H1 (cell line): Measurements from ENCODE around the gene UTS2B. TPM values are rescaled to one million over a fixed set of nuclear protein-coding genes. Genes with fewer than 3 reads are reported as not detected.

ENCODE experiments used
- CTCF ChIA-PET: fragments of 300-600 bp; sonication (Branson Sonifier 250); formaldehyde crosslinking; loops from one replicate; lab custom pipeline; 2021; ENCODE audit not compliant: partially characterized antibody; lab: Charles Lee
- POLR2A ChIA-PET: fragments of 300-600 bp; sonication (Branson Sonifier 250); formaldehyde crosslinking; loops from one replicate; lab custom pipeline; 2021; ENCODE audit warnings: inconsistent platforms; ENCODE audit not compliant: partially characterized antibody; lab: Charles Lee
- DNase-seq, 2 experiments: peaks; one replicate each; pipeline versions ENCODE4 v3.0.0 to v3.0.0-alpha.2; 2010 to 2022; ENCODE audit warnings: low spot score in 2 of 2, low read depth in 1 of 2, mixed read lengths in 1 of 2
- FAIRE-seq: peaks from 2 replicates; lab custom pipeline; 2011; peaks lifted over from hg19 to GRCh38; lab: Jason Lieb, UNC
- H2AFZ ChIP-seq: 2 replicates; pipeline ENCODE4 v1.8.1; 2012; ENCODE audit warnings: low read length, inconsistent platforms
- H2AK5ac ChIP-seq: 2 replicates; pipeline ENCODE4 v1.6.1; 2013; ENCODE audit warnings: low read depth, low read length
- H2BK120ac ChIP-seq: replicated peaks from 2 replicates; pipeline ENCODE3; 2013; ENCODE audit warnings: low read depth, low read length, inconsistent platforms
- H2BK12ac ChIP-seq: 2 replicates; pipeline ENCODE4 v1.6.1; 2013; ENCODE audit warnings: low read depth, low read length
- H2BK15ac ChIP-seq: 2 replicates; pipeline ENCODE4 v1.6.1; 2013; ENCODE audit warnings: low read length
- H2BK20ac ChIP-seq: 2 replicates; pipeline ENCODE4 v1.6.1; 2013; ENCODE audit warnings: low read length
- H2BK5ac ChIP-seq: 2 replicates; pipeline ENCODE4 v1.6.1; 2013; ENCODE audit warnings: low read depth, low read length
- H3K14ac ChIP-seq: 2 replicates; pipeline ENCODE4 v1.6.1; 2013; ENCODE audit warnings: inconsistent platforms; ENCODE audit not compliant: insufficient read length
- H3K18ac ChIP-seq: 2 replicates; pipeline ENCODE4 v1.6.1; 2013; ENCODE audit warnings: low read length; ENCODE audit errors: extremely low read depth
- H3K23ac ChIP-seq: 2 replicates; pipeline ENCODE4 v1.6.1; 2013; ENCODE audit warnings: inconsistent platforms; ENCODE audit not compliant: insufficient read length
- H3K23me2 ChIP-seq: 2 replicates; pipeline ENCODE4 v1.6.1; 2013; ENCODE audit warnings: low read depth, low read length
- H3K27ac ChIP-seq: 2 replicates; pipeline ENCODE4 v1.6.1; 2011; ENCODE audit warnings: low read depth, low read length, inconsistent platforms
- H3K27me3 ChIP-seq, 4 experiments: replicated peaks in 1 of 4; 1 replicate in 1 of 4; 2 replicates in 3 of 4; pipeline versions ENCODE4 v1.6.1 to v1.8.1; 2011 to 2013; ENCODE audit warnings: low read length in 3 of 4, mild to moderate bottlenecking in 3 of 4, inconsistent platforms in 2 of 4, mixed read lengths in 2 of 4, moderate library complexity in 1 of 4; ENCODE audit not compliant: control insufficient read depth in 3 of 4, insufficient read depth in 3 of 4; ENCODE audit errors: extremely low read depth in 1 of 4
- H3K36me3 ChIP-seq, 4 experiments: 2 replicates each; pipeline versions ENCODE4 v1.6.1 to v1.8.1; 2011 to 2013; ENCODE audit warnings: mild to moderate bottlenecking in 4 of 4, low read length in 3 of 4, moderate library complexity in 2 of 4, control low read depth in 1 of 4, inconsistent platforms in 1 of 4; ENCODE audit not compliant: insufficient read depth in 4 of 4, control insufficient read depth in 2 of 4
- H3K4ac ChIP-seq: replicated peaks from 2 replicates; pipeline ENCODE3; 2013; ENCODE audit warnings: low read length, low read depth, mixed read lengths, inconsistent platforms; ENCODE audit not compliant: insufficient read length
- H3K4me1 ChIP-seq, 4 experiments: replicated peaks in 1 of 4; 1 replicate in 1 of 4; 2 replicates in 3 of 4; pipeline versions ENCODE4 v1.6.1 to v1.8.1; 2011 to 2013; ENCODE audit warnings: low read length in 3 of 4, inconsistent platforms in 2 of 4, mixed read lengths in 1 of 4; ENCODE audit not compliant: insufficient read depth in 4 of 4, control insufficient read depth in 3 of 4
- H3K4me2 ChIP-seq, 2 experiments: 2 replicates each; pipeline versions ENCODE4 v1.6.1 to v1.8.1; 2011 to 2013; ENCODE audit warnings: low read depth in 2 of 2, low read length in 2 of 2, control low read depth in 1 of 2, inconsistent platforms in 1 of 2, mild to moderate bottlenecking in 1 of 2; ENCODE audit not compliant: insufficient read depth in 1 of 2
- H3K4me3 ChIP-seq, 4 experiments: fragments of 200-600, 300-600 bp in 1 of 4; sonication (generic), shearing (Covaris generic), sonication (Bioruptor Twin) in 1 of 4; 2 replicates each; pipeline versions ENCODE4 v1.5.1 to v1.8.1; 2011 to 2016; ENCODE audit warnings: low read length in 4 of 4, low read depth in 3 of 4, control low read depth in 2 of 4, inconsistent platforms in 2 of 4, mild to moderate bottlenecking in 2 of 4, mixed read lengths in 1 of 4, moderate library complexity in 1 of 4; ENCODE audit not compliant: insufficient read depth in 2 of 4; ENCODE audit errors: extremely low read depth in 1 of 4
- H3K56ac ChIP-seq: replicated peaks from 2 replicates; pipeline ENCODE3; 2013; ENCODE audit warnings: low read depth, mild to moderate bottlenecking, mixed read lengths, low read length, inconsistent platforms; ENCODE audit not compliant: insufficient read length
- H3K79me1 ChIP-seq: 2 replicates; pipeline ENCODE4 v1.6.1; 2013; ENCODE audit warnings: low read depth, low read length, control low read depth
- H3K79me2 ChIP-seq, 2 experiments: 2 replicates each; pipeline versions ENCODE4 v1.6.1 to v1.8.1; 2012 to 2013; ENCODE audit warnings: low read length in 2 of 2, mild to moderate bottlenecking in 2 of 2, inconsistent platforms in 1 of 2; ENCODE audit not compliant: insufficient read depth in 2 of 2, control insufficient read depth in 1 of 2
- H3K9ac ChIP-seq, 4 experiments: replicated peaks in 1 of 4; 1 replicate in 1 of 4; 2 replicates in 3 of 4; pipeline versions ENCODE4 v1.6.1 to v1.8.1; 2011 to 2013; ENCODE audit warnings: low read depth in 3 of 4, low read length in 3 of 4, control low read depth in 2 of 4, mild to moderate bottlenecking in 2 of 4, moderate library complexity in 2 of 4, inconsistent platforms in 1 of 4; ENCODE audit errors: extremely low read depth in 1 of 4
- H3K9me3 ChIP-seq, 2 experiments: 2 replicates each; pipeline versions ENCODE4 v1.6.1 to v1.8.1; 2012 to 2013; ENCODE audit warnings: mild to moderate bottlenecking in 2 of 2, moderate library complexity in 2 of 2, control low read depth in 1 of 2, inconsistent platforms in 1 of 2, low read depth in 1 of 2, low read length in 1 of 2, mixed read lengths in 1 of 2; ENCODE audit not compliant: insufficient read depth in 2 of 2
- H4K20me1 ChIP-seq, 2 experiments: replicated peaks in 1 of 2; 2 replicates each; pipeline versions ENCODE3 to v1.8.1; 2011 to 2013; ENCODE audit warnings: inconsistent platforms in 2 of 2, low read length in 2 of 2, mild to moderate bottlenecking in 1 of 2; ENCODE audit not compliant: insufficient read depth in 2 of 2, control insufficient read depth in 1 of 2
- H4K5ac ChIP-seq: 2 replicates; pipeline ENCODE4 v1.6.1; 2013; ENCODE audit warnings: low read length, low read depth, mixed read lengths, inconsistent platforms; ENCODE audit not compliant: insufficient read length
- H4K8ac ChIP-seq: 2 replicates; pipeline ENCODE4 v1.8.0; 2013; ENCODE audit warnings: mild to moderate bottlenecking, moderate library complexity, low read length, inconsistent platforms; ENCODE audit not compliant: insufficient read depth; ENCODE audit errors: extremely low read depth
- H4K91ac ChIP-seq: replicated peaks from 2 replicates; pipeline ENCODE3; 2013; ENCODE audit warnings: low read length, mixed read lengths, inconsistent platforms; ENCODE audit not compliant: insufficient read length
- CTBP2 ChIP-seq: IDR thresholded peaks from 2 replicates; pipeline ENCODE4 v1.7.0; 2011; ENCODE audit warnings: borderline replicate concordance, mild to moderate bottlenecking, moderate library complexity, mixed read lengths, low read length; ENCODE audit not compliant: insufficient read depth, insufficient read length
- E2F6 ChIP-seq: IDR thresholded peaks from 2 replicates; pipeline ENCODE4 v1.6.1; 2012; ENCODE audit warnings: inconsistent platforms
- EGR1 ChIP-seq: IDR thresholded peaks from 2 replicates; pipeline ENCODE4 v1.6.1; 2011; ENCODE audit warnings: low read depth, low read length, borderline replicate concordance
- GTF2F1 ChIP-seq: IDR thresholded peaks from 2 replicates; pipeline ENCODE4 v1.6.1; 2012; ENCODE audit warnings: low read depth, low read length, improper control_type of control experiment, borderline replicate concordance
- SAP30 ChIP-seq: fragments of 300-600 bp; sonication (generic); IDR thresholded peaks from 2 replicates; pipeline ENCODE4 v1.7.1; 2012; ENCODE audit warnings: low read length, moderate library complexity, mild to moderate bottlenecking, inconsistent platforms; ENCODE audit not compliant: insufficient read depth, insufficient replicate concordance
- ZNF274 ChIP-seq: IDR thresholded peaks from 2 replicates; pipeline ENCODE4 v1.7.0; 2012; ENCODE audit warnings: low read length, borderline replicate concordance; ENCODE audit errors: extremely low read depth
- WGBS, 2 experiments: shearing (Covaris generic) in 1 of 2; methylation state at CpG; one replicate each; pipeline versions ENCODE4 v1.1.6 to v1.1.7; 2013 to 2015; ENCODE audit warnings: low lambda C conversion rate in 2 of 2, mixed read lengths in 2 of 2, inconsistent platforms in 1 of 2, low coverage in 1 of 2, missing lambda C conversion rate in 1 of 2; ENCODE audit not compliant: insufficient replicate concordance in 2 of 2, insufficient coverage in 1 of 2, insufficient read length in 1 of 2; ENCODE audit errors: extremely low coverage in 1 of 2, missing lambda C conversion rate in 1 of 2; 5-methylcytosine and 5-hydroxymethylcytosine counted together
- polyA plus RNA-seq, 7 experiments: library from polyadenylated mRNA; depleted of rRNA in 3 of 7; stranded (reverse) in 5 of 7; unstranded in 2 of 7; fragments of >200 nt in 5 of 7; fragments of 200-250 nt in 2 of 7; gene quantifications; 1 replicate in 5 of 7; 2 replicates in 1 of 7; 4 replicates in 1 of 7; pipeline versions ENCODE4 v1.2.1 to v1.2.3, GENCODE V29; 2011 to 2013; ENCODE audit warnings: missing spikeins in 2 of 7, mixed read lengths in 2 of 7
- total RNA-seq: library from RNA; stranded (reverse); fragmentation: NEBNext Ultra II Directional; extraction: Animal tissue kit (Norgen Biotek cat#: 25700); gene quantifications from 2 replicates; pipeline ENCODE4 v1.2.1, GENCODE V29; 2021

UTS2B gene
- total and polyA plus RNA-seq, 2 of the 8 experiments (the other 6 are each of a cell fraction or from before 2014, with no cell fraction given) = not detected

DNA sequence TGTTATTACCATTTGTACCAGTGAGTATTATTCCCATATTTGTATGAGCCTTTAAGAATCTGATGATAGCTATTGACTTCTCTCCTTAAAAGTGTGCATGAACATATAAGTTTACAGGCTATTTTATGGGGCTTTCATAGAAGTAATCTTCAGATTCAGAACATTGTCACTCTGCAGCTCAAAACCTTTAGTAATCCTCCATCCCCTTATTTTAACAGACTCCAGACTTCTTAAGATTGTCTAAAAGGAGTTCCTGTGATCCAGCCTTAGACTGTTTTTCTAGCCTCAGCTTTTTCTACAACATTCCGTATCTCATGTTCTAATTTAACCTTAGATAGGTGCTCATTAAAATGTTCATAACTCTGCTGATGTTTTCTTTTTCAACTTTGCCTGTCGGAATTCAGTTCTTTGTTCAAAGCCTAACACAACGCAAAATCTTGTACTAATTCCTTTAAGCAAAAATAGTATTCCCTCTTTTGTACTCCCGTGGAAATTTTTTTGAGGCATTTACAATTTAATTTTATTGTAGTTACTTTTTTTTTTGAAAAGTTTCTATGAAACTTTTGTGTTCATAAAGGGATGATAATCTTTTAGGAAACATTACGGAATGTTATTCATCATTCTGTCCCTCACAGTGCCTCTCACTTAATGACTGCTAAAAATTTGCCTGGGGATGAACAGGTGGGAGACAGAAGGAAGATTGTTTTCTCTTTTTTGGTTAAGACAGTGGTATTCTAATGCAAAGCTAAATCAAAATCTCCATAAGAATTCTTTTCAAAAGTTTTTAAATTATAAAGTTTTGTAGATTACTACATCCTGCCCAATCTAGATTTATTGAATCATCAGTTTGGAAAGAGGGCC is 38.7 kb upstream of the UTS2B start:
- no peak overlapping the region for H3K4me3 ChIP-seq
- no peak overlapping the region for H2AFZ ChIP-seq
- no peak overlapping the region for H3K56ac ChIP-seq
- H4K91ac ChIP-seq = no peak overlapping the region
- H3K18ac ChIP-seq = no peak overlapping the region; the same call in 1 of the 2 replicates
- H2BK12ac ChIP-seq = no peak overlapping the region
- H3K4me2 ChIP-seq = no peak overlapping the region
- no peak overlapping the region for H2BK20ac ChIP-seq
- no peaks in the 10 kb centered on the region for H3K36me3 ChIP-seq
- FAIRE-seq (no peak), DNase-seq (no peak)
- CTCF ChIA-PET = interaction anchor here (0.7 kb wide), 1 partner anchor 770 kb away, joined by 4 read pairs; no protein-coding TSS in a partner anchor
- no peak overlapping the region for H3K23ac ChIP-seq
- H3K23me2 ChIP-seq = no peaks in the 10 kb centered on the region
- H3K27me3 ChIP-seq = no peaks in the 10 kb centered on the region
- no peak overlapping the region for H2BK15ac ChIP-seq
- H3K9ac ChIP-seq = no peak overlapping the region
- no peaks in the 10 kb centered on the region for H4K20me1 ChIP-seq
- POLR2A ChIA-PET = interaction anchor here (0.7 to 1.8 kb wide), 4 partner anchors 9 to 23 kb away, joined by 3 to 4 read pairs (median 3); no protein-coding TSS in a partner anchor
- H3K79me1 ChIP-seq = no peaks in the 10 kb centered on the region
- no peak overlapping the region for H2BK120ac ChIP-seq
- H3K4ac ChIP-seq = no peak overlapping the region
- H3K27ac ChIP-seq = 0 out of 2 replicates have a peak overlapping the region, but pooled peaks have one; percentile 3
- WGBS, 2 experiments = 63% methylated on average over 5 of the region's 5 CpGs; no CpG with 5 or more reads in 1 of the 2 experiments
- no peak overlapping the region for H4K5ac ChIP-seq
- H3K14ac ChIP-seq = no peak overlapping the region
- no peaks in the 10 kb centered on the region for H3K79me2 ChIP-seq
- H3K9me3 ChIP-seq = no peaks in the 10 kb centered on the region
- no peak overlapping the region for H4K8ac ChIP-seq
- H3K4me1 ChIP-seq = peaks cover 0 to 14% (median 6%) of the 10 kb centered on the region in 4 experiments; a peak in 4 of 7 replicates
- no peak overlapping the region for H2BK5ac ChIP-seq
- H2AK5ac ChIP-seq = no peak overlapping the region
- TF ChIP-seq SAP30 (no peak), CTBP2 (no peak), E2F6 (no peak), GTF2F1 (no peak), ZNF274 (no peak), EGR1 (no peak)
